Ureter (tissue), 1 donor: ENCODE data around the gene SHC3. TPM values are rescaled to one million over a fixed set of nuclear protein-coding genes. Genes with fewer than 3 reads are reported as not detected.
"Not testable (repeated sequence)": the region's sequence is repeated elsewhere in the genome, so short reads cannot be mapped to it uniquely, and the experiment has no call there.

Experiments used
- DNase-seq: peaks from one replicate; pipeline ENCODE4 v3.0.0-alpha.2; 2020; ENCODE audit warnings: low spot score
- total RNA-seq: library from RNA; stranded (reverse); gene quantifications from one replicate; pipeline ENCODE4 v1.2.4, GENCODE V29; 2023
- donor health status: DM: yes; HTN: yes; CAD: no.

SHC3 gene
- total RNA-seq, result 4.7 TPM

GRCh38 chr9:89177944-89178829, at the start of gene SHC3:
TSS of gene SHC3 (minus strand) at chr9:89178818. CDS start at chr9:89178460, 358 bp downstream.
- no peak for DNase-seq

GRCh38 chr9:89225991-89226471, 47.4 kb upstream of the SHC3 start:
- DNase-seq, result no peak

GRCh38 chr9:89225587-89225986, 47.0 kb upstream of the SHC3 start:
- DNase-seq, result no peak

GRCh38 chr9:89225036-89225435, 46.4 kb upstream of the SHC3 start:
- DNase-seq, result no peak

- no peak for DNase-seq
These were observed 46.0 kb upstream of the SHC3 start for GRCh38 chr9:89224633-89225032.

- no peak for DNase-seq
These were observed 44.9 kb upstream of the SHC3 start for GRCh38 chr9:89223396-89223977.

- DNase-seq, result no peak
These were observed 41.0 kb upstream of the SHC3 start for GRCh38 chr9:89219637-89220036.

- no peak for DNase-seq
These were observed 39.7 kb upstream of the SHC3 start for GRCh38 chr9:89218040-89218928.

- no peak for DNase-seq
These were observed 36.7 kb upstream of the SHC3 start for GRCh38 chr9:89215342-89215741.

GRCh38 chr9:89213396-89213880, 34.8 kb upstream of the SHC3 start:
- no peak for DNase-seq

- no peak for DNase-seq
These were observed 33.6 kb upstream of the SHC3 start for GRCh38 chr9:89212171-89212570.

GRCh38 chr9:89209311-89209710, 30.7 kb upstream of the SHC3 start:
- DNase-seq, result not testable (repeated sequence)

GRCh38 chr9:89207026-89207425, 28.4 kb upstream of the SHC3 start:
- DNase-seq, result no peak

GRCh38 chr9:89204801-89205200, 26.2 kb upstream of the SHC3 start:
- DNase-seq, result no peak

GRCh38 chr9:89195131-89195797, 16.6 kb upstream of the SHC3 start:
- DNase-seq, result no peak

- no peak for DNase-seq
These were observed 16.0 kb upstream of the SHC3 start for GRCh38 chr9:89194421-89195130.

- no peak for DNase-seq
These were observed 12.4 kb upstream of the SHC3 start for GRCh38 chr9:89191004-89191403.

- DNase-seq, result no peak
These were observed 10.6 kb upstream of the SHC3 start for GRCh38 chr9:89189215-89189614.

GRCh38 chr9:89187950-89188349, 9.3 kb upstream of the SHC3 start:
- no peak for DNase-seq

GRCh38 chr9:89187541-89187940, 8.9 kb upstream of the SHC3 start:
- no peak for DNase-seq

GRCh38 chr9:89186960-89187359, 8.3 kb upstream of the SHC3 start:
- no peak for DNase-seq
